ENCODE results near the gene GAB3.

Gene GAB3

GRCh38 chrX:154751203-154751668 lies 359 bp upstream of the GAB3 start:
- peak; percentile 6 for DNase-seq

GRCh38 chrX:154749856-154750255 lies 1.0 kb downstream of the GAB3 start:
- DNase-seq: no peak

- peak; percentile 69 for DNase-seq
Observed at GRCh38 chrX:154748712-154749339, 2.1 kb downstream of the GAB3 start.

- no peak for DNase-seq
Observed at GRCh38 chrX:154742613-154743012, 8.3 kb downstream of the GAB3 start.

GRCh38 chrX:154739952-154740465 lies 10.9 kb downstream of the GAB3 start:
- no peak for DNase-seq

GRCh38 chrX:154738011-154738738 lies 12.7 kb downstream of the GAB3 start:
- DNase-seq: no peak

GRCh38 chrX:154737136-154737535 lies 13.7 kb downstream of the GAB3 start:
- DNase-seq: no peak

GRCh38 chrX:154735695-154736393 lies 15.0 kb downstream of the GAB3 start:
- no peak for DNase-seq

- DNase-seq: no peak
Observed at GRCh38 chrX:154734061-154734781, 16.7 kb downstream of the GAB3 start.

GRCh38 chrX:154733066-154733425 lies 17.8 kb downstream of the GAB3 start:
- no peak for DNase-seq

- DNase-seq: no peak
Observed at GRCh38 chrX:154732421-154733065, 18.3 kb downstream of the GAB3 start.

- no peak for DNase-seq
Observed at GRCh38 chrX:154731881-154732280, 19.0 kb downstream of the GAB3 start.

GRCh38 chrX:154731184-154731583 lies 19.7 kb downstream of the GAB3 start:
- DNase-seq: no peak

GRCh38 chrX:154730253-154730891 lies 20.5 kb downstream of the GAB3 start:
- DNase-seq: no peak

- DNase-seq: no peak
Observed at GRCh38 chrX:154729439-154729838, 21.4 kb downstream of the GAB3 start.

- DNase-seq: no peak
Observed at GRCh38 chrX:154728431-154729190, 22.3 kb downstream of the GAB3 start.

GRCh38 chrX:154727871-154728270 lies 23.0 kb downstream of the GAB3 start:
- DNase-seq: no peak

- no peak for DNase-seq
Observed at GRCh38 chrX:154727418-154727817, 23.5 kb downstream of the GAB3 start.

- no peak for DNase-seq
Observed at GRCh38 chrX:154724993-154725756, 25.7 kb downstream of the GAB3 start.

GRCh38 chrX:154721155-154721554 lies 29.7 kb downstream of the GAB3 start:
- no peak for DNase-seq
